SIG-M5 treated with dmso at 0.1 percent for 504 hours (cell line): ENCODE data around the gene NR4A2.

ENCODE experiments used
- DNase-seq: peaks from one replicate; lab custom pipeline; 2025; ENCODE audit not compliant: unreplicated experiment; lab: John Stamatoyannopoulos, UW

NR4A2 gene

GRCh38 chr2:156332534-156333273 is at the start of gene NR4A2:
TSS of gene NR4A2 (minus strand) at chr2:156332721. CDS start at chr2:156330186, 2,535 bp downstream.
- DNase-seq, result peak; percentile 90

- DNase-seq, result no peak
Observed at GRCh38 chr2:156380117-156380645, 47.7 kb upstream of the NR4A2 start.

GRCh38 chr2:156379714-156380113 is 47.2 kb upstream of the NR4A2 start:
- DNase-seq, result no peak

- DNase-seq, result peak; percentile 16
Observed at GRCh38 chr2:156379071-156379470, 46.5 kb upstream of the NR4A2 start.

GRCh38 chr2:156366753-156367152 is 34.2 kb upstream of the NR4A2 start:
- DNase-seq, result no peak

GRCh38 chr2:156363141-156363540 is 30.6 kb upstream of the NR4A2 start:
- DNase-seq, result no peak

GRCh38 chr2:156356014-156356754 is 23.7 kb upstream of the NR4A2 start:
- peak; percentile 69 for DNase-seq

GRCh38 chr2:156352911-156353310 is 20.4 kb upstream of the NR4A2 start:
- no peak for DNase-seq

- DNase-seq, result no peak
Observed at GRCh38 chr2:156350374-156351142, 18.0 kb upstream of the NR4A2 start.

- DNase-seq, result no peak
Observed at GRCh38 chr2:156349605-156350004, 17.1 kb upstream of the NR4A2 start.

- no peak for DNase-seq
Observed at GRCh38 chr2:156349161-156349560, 16.6 kb upstream of the NR4A2 start.

- no peak for DNase-seq
Observed at GRCh38 chr2:156347431-156347830, 14.9 kb upstream of the NR4A2 start.

- no peak for DNase-seq
Observed at GRCh38 chr2:156346731-156347130, 14.2 kb upstream of the NR4A2 start.

GRCh38 chr2:156345582-156345981 is 13.1 kb upstream of the NR4A2 start:
- no peak for DNase-seq

GRCh38 chr2:156343940-156344301 is 11.4 kb upstream of the NR4A2 start:
- no peak for DNase-seq

- DNase-seq, result no peak
Observed at GRCh38 chr2:156343096-156343939, 10.8 kb upstream of the NR4A2 start.

- DNase-seq, result peak; percentile 91
Observed at GRCh38 chr2:156342254-156343095, 10.0 kb upstream of the NR4A2 start.

- DNase-seq, result peak; percentile 95
Observed at GRCh38 chr2:156341452-156342253, 9.1 kb upstream of the NR4A2 start.
